ENCODE measurements around the gene MGAT4B. TPM values are rescaled to one million over a fixed set of nuclear protein-coding genes. Genes with fewer than 3 reads are reported as not detected.

Gene MGAT4B
- total RNA-seq, 1 donor from 2014 or later = 193 TPM

DNA sequence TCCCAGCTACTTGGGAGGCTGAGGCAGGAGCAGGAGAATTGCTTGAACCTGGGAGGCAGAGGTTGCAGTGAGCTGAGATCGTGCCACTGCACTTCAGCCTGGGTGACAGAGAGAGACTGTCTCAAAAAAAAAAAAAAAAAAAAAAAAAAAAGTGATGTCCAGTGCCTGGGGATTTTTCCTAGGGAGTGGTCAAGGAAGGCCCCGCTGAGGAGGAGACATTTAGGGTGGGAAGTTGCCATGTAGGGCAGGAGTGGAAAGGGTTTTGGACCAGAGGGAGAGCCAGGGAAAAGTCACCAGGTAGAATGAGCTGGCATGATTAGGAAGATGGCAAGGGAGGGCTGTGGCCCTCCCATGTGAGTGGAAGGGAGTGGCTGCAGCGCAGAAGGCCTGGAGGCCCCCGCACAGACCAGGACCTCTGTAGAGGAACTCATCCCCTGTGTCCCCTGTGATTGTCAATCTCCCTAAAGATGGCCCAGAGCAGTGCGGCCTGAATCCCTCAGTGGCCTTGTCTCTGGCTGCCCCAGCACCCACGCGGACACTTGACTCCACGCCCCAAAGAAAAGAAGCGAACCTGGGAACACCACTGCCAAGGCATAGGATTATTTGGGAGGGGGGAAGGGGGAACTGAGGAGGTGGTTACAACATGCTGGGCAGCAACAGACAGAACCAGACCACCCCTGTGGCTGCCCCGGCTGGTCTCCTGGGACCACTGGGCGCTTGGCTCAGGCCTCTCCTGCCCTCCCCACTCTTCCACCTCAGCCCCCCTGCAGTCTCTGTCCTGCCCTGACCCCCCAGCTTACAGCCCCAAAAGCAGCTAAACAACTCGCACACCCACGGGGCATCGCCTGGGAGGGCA is 11.5 kb upstream of the MGAT4B start:
- no peaks in the 10 kb centered on the region for H3K9me3 ChIP-seq (ENCODE audit: insufficient read depth, low read depth, low read length)
- H3K9me3 Mint-ChIP-seq (ENCODE audit: unreplicated experiment) = no peaks in the 10 kb centered on the region
- H3K4me3 Mint-ChIP-seq (ENCODE audit: unreplicated experiment) = peak overlapping the region; percentile 54
- DNase-seq (ENCODE audit: low read depth) (no peak), FAIRE-seq (no peak)
- H3K27ac Mint-ChIP-seq (ENCODE audit: unreplicated experiment) = peak overlapping the region; percentile 96
- peak overlapping the region; percentile 33 for H2AFZ ChIP-seq (ENCODE audit: low read depth, low read length)
- peak overlapping the region; percentile 84 for H3K4me2 ChIP-seq (ENCODE audit: low read length)
- H3K4me1 Mint-ChIP-seq (ENCODE audit: low read depth, unreplicated experiment) = peaks cover 16% of the 10 kb centered on the region
- peaks cover 33% of the 10 kb centered on the region for H3K79me2 ChIP-seq (ENCODE audit: insufficient read depth, low read length)
- H4K20me1 ChIP-seq (ENCODE audit: insufficient read depth, low read length) = peaks cover 24% of the 10 kb centered on the region
- H3K27me3 ChIP-seq (ENCODE audit: insufficient read depth, low read length) = no peaks in the 10 kb centered on the region
- H3K27me3 Mint-ChIP-seq (ENCODE audit: low read depth, unreplicated experiment) = no peaks in the 10 kb centered on the region
- H3K27ac ChIP-seq (ENCODE audit: low read depth, low read length) = peak overlapping the region; percentile 96
- peaks cover 3% of the 10 kb centered on the region for H3K36me3 ChIP-seq (ENCODE audit: insufficient read depth, low read length)
- H3K4me3 ChIP-seq (ENCODE audit: insufficient read depth, low read depth, low read length) = no peak overlapping the region
- peaks cover 18% of the 10 kb centered on the region for H3K36me3 Mint-ChIP-seq (ENCODE audit: low read depth, unreplicated experiment)
- TF ChIP-seq, protein P1, sequence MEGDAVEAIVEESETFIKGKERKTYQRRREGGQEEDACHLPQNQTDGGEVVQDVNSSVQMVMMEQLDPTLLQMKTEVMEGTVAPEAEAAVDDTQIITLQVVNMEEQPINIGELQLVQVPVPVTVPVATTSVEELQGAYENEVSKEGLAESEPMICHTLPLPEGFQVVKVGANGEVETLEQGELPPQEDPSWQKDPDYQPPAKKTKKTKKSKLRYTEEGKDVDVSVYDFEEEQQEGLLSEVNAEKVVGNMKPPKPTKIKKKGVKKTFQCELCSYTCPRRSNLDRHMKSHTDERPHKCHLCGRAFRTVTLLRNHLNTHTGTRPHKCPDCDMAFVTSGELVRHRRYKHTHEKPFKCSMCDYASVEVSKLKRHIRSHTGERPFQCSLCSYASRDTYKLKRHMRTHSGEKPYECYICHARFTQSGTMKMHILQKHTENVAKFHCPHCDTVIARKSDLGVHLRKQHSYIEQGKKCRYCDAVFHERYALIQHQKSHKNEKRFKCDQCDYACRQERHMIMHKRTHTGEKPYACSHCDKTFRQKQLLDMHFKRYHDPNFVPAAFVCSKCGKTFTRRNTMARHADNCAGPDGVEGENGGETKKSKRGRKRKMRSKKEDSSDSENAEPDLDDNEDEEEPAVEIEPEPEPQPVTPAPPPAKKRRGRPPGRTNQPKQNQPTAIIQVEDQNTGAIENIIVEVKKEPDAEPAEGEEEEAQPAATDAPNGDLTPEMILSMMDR (IDR thresholded peaks at IDR 0.05; ENCODE audit: insufficient read depth, low read depth, low read length) = no peak
- TF ChIP-seq EZH2 (IDR thresholded peaks at IDR 0.05; ENCODE audit: insufficient read depth, low read length) = no peak
- peak overlapping the region; percentile 97 for H3K9ac ChIP-seq (ENCODE audit: low read length)
- H3K4me1 ChIP-seq (ENCODE audit: insufficient read depth, low read length) = peaks cover 43% of the 10 kb centered on the region

- peaks cover 14% of the 10 kb centered on the region for H3K36me3 Mint-ChIP-seq (ENCODE audit: low read depth, unreplicated experiment)
- H4K20me1 ChIP-seq (ENCODE audit: insufficient read depth, low read length) = peaks cover 17% of the 10 kb centered on the region
- peak overlapping the region; percentile 40 for H2AFZ ChIP-seq (ENCODE audit: low read depth, low read length)
- TF ChIP-seq, protein P1 (IDR thresholded peaks at IDR 0.05; ENCODE audit: insufficient read depth, low read depth, low read length) = no peak
- no peak for TF ChIP-seq EZH2 (IDR thresholded peaks at IDR 0.05; ENCODE audit: insufficient read depth, low read length)
- H3K9ac ChIP-seq (ENCODE audit: low read length) = peak overlapping the region; percentile 62
- peaks cover 26% of the 10 kb centered on the region for H3K79me2 ChIP-seq (ENCODE audit: insufficient read depth, low read length)
- H3K9me3 ChIP-seq (ENCODE audit: insufficient read depth, low read depth, low read length) = no peaks in the 10 kb centered on the region
- no peaks in the 10 kb centered on the region for H3K27me3 ChIP-seq (ENCODE audit: insufficient read depth, low read length)
- no peaks in the 10 kb centered on the region for H3K36me3 ChIP-seq (ENCODE audit: insufficient read depth, low read length)
- H3K4me2 ChIP-seq (ENCODE audit: low read length) = peak overlapping the region; percentile 80
- no peak overlapping the region for H3K27ac ChIP-seq (ENCODE audit: low read depth, low read length)
- FAIRE-seq = no peak
- H3K4me3 Mint-ChIP-seq (ENCODE audit: unreplicated experiment) = no peak overlapping the region
- H3K27ac Mint-ChIP-seq (ENCODE audit: unreplicated experiment) = no peak overlapping the region
- H3K9me3 Mint-ChIP-seq (ENCODE audit: unreplicated experiment) = no peaks in the 10 kb centered on the region
- peaks cover 38% of the 10 kb centered on the region for H3K4me1 ChIP-seq (ENCODE audit: insufficient read depth, low read length)
- H3K4me1 Mint-ChIP-seq (ENCODE audit: low read depth, unreplicated experiment) = peaks cover 10% of the 10 kb centered on the region
- no peaks in the 10 kb centered on the region for H3K27me3 Mint-ChIP-seq (ENCODE audit: low read depth, unreplicated experiment)
- DNase-seq (ENCODE audit: low read depth) = no peak
- peak overlapping the region; percentile 17 for H3K4me3 ChIP-seq (ENCODE audit: insufficient read depth, low read depth, low read length)
These were observed 10.8 kb upstream of the MGAT4B start for GRCh38 chr5:179817470-179817840.
